ENCODE data around the gene ETV6.

The ETV6 gene

GRCh38 chr12:11807458-11807857, 158.0 kb downstream of the ETV6 start:
- TF ChIP-seq FOXP2 (optimal IDR thresholded peaks at IDR 0.05; ENCODE audit: borderline replicate concordance, extremely low read depth, extremely low read length, insufficient read depth) = no peak
- no peak for TF ChIP-seq REST (IDR thresholded peaks at IDR 0.05; ENCODE audit: insufficient read depth in 1 of 2, low read depth in 2 of 2, low read length in 2 of 2)
- TF ChIP-seq TAF1 (IDR thresholded peaks at IDR 0.05; ENCODE audit: borderline replicate concordance, insufficient read depth, low read length) = no peak
- TF ChIP-seq POLR2AphosphoS5 (IDR thresholded peaks at IDR 0.05; ENCODE audit: low read depth, low read length) = no peak
- TF ChIP-seq SIN3A (IDR thresholded peaks at IDR 0.05; ENCODE audit: borderline replicate concordance, insufficient read depth, low read length) = no peak

- TF ChIP-seq REST (IDR thresholded peaks at IDR 0.05; ENCODE audit: insufficient read depth in 1 of 2, low read depth in 2 of 2, low read length in 2 of 2) (no peak), TAF1 (IDR thresholded peaks at IDR 0.05; ENCODE audit: borderline replicate concordance, insufficient read depth, low read length) (no peak)
Observed at GRCh38 chr12:11808931-11809330, 159.5 kb downstream of the ETV6 start.

GRCh38 chr12:11810206-11810545, 160.7 kb downstream of the ETV6 start:
- no peak for TF ChIP-seq REST (IDR thresholded peaks at IDR 0.05; ENCODE audit: insufficient read depth in 1 of 2, low read depth in 2 of 2, low read length in 2 of 2)
- TF ChIP-seq SIN3A (IDR thresholded peaks at IDR 0.05; ENCODE audit: borderline replicate concordance, insufficient read depth, low read length) = no peak
- no peak for TF ChIP-seq FOXP2 (optimal IDR thresholded peaks at IDR 0.05; ENCODE audit: borderline replicate concordance, extremely low read depth, extremely low read length, insufficient read depth)
- no peak for TF ChIP-seq TAF1 (IDR thresholded peaks at IDR 0.05; ENCODE audit: borderline replicate concordance, insufficient read depth, low read length)
- no peak for TF ChIP-seq POLR2AphosphoS5 (IDR thresholded peaks at IDR 0.05; ENCODE audit: low read depth, low read length)

GRCh38 chr12:11811008-11811407, 161.5 kb downstream of the ETV6 start:
- TF ChIP-seq POLR2AphosphoS5 (IDR thresholded peaks at IDR 0.05; ENCODE audit: low read depth, low read length) (no peak), SIN3A (IDR thresholded peaks at IDR 0.05; ENCODE audit: borderline replicate concordance, insufficient read depth, low read length) (no peak), REST (IDR thresholded peaks at IDR 0.05; ENCODE audit: insufficient read depth in 1 of 2, low read depth in 2 of 2, low read length in 2 of 2) (no peak), FOXP2 (optimal IDR thresholded peaks at IDR 0.05; ENCODE audit: borderline replicate concordance, extremely low read depth, extremely low read length, insufficient read depth) (no peak), TAF1 (IDR thresholded peaks at IDR 0.05; ENCODE audit: borderline replicate concordance, insufficient read depth, low read length) (no peak)

GRCh38 chr12:11812241-11812585, 162.7 kb downstream of the ETV6 start:
- TF ChIP-seq REST (IDR thresholded peaks at IDR 0.05; ENCODE audit: insufficient read depth in 1 of 2, low read depth in 2 of 2, low read length in 2 of 2) (no peak), TAF1 (IDR thresholded peaks at IDR 0.05; ENCODE audit: borderline replicate concordance, insufficient read depth, low read length) (no peak), POLR2AphosphoS5 (IDR thresholded peaks at IDR 0.05; ENCODE audit: low read depth, low read length) (no peak), SIN3A (IDR thresholded peaks at IDR 0.05; ENCODE audit: borderline replicate concordance, insufficient read depth, low read length) (no peak), FOXP2 (optimal IDR thresholded peaks at IDR 0.05; ENCODE audit: borderline replicate concordance, extremely low read depth, extremely low read length, insufficient read depth) (no peak)
